DOHH2 (cell line): ENCODE results near the gene ALDH3B1.
"Not testable (repeated sequence)": the region's sequence is repeated elsewhere in the genome, so short reads cannot be mapped to it uniquely, and the experiment has no call there.

ENCODE experiments used
- H3F3A ChIP-seq: fragments of 200-600 bp; sonication (generic), shearing (Covaris generic); 2 replicates; pipeline ENCODE4 v1.6.0; 2016; ENCODE audit warnings: antibody characterized with exemption, mild to moderate bottlenecking; ENCODE audit not compliant: control insufficient read depth, insufficient read depth
- H3K27ac ChIP-seq: fragments of 200-600 bp; sonication (generic); 2 replicates; pipeline ENCODE4 v1.5.1; 2014; ENCODE audit warnings: low read depth, mild to moderate bottlenecking, low read length, moderate library complexity
- H3K27me3 ChIP-seq: fragments of 200-600 bp; sonication (generic); 2 replicates; pipeline ENCODE4 v1.6.1; 2014; ENCODE audit warnings: mild to moderate bottlenecking, low read length, mixed read lengths; ENCODE audit not compliant: control insufficient read depth
- H3K36me3 ChIP-seq: fragments of 200-600 bp; sonication (generic); 2 replicates; pipeline ENCODE4 v1.6.1; 2014; ENCODE audit warnings: mild to moderate bottlenecking, low read length, moderate library complexity, mixed read lengths; ENCODE audit not compliant: control insufficient read depth
- H3K4me1 ChIP-seq: fragments of 200-600 bp; sonication (generic); 2 replicates; pipeline ENCODE4 v1.6.1; 2014; ENCODE audit warnings: mild to moderate bottlenecking, low read length, mixed read lengths; ENCODE audit not compliant: control insufficient read depth
- H3K4me2 ChIP-seq: fragments of 200-600 bp; sonication (generic); 2 replicates; pipeline ENCODE4 v1.6.0; 2014; ENCODE audit warnings: mild to moderate bottlenecking, low read length, moderate library complexity
- H3K4me3 ChIP-seq: fragments of 200-600 bp; sonication (generic); 2 replicates; pipeline ENCODE4 v1.5.1; 2014; ENCODE audit warnings: mild to moderate bottlenecking, low read length, mixed read lengths
- H3K79me2 ChIP-seq: fragments of 200-600 bp; sonication (generic); 2 replicates; pipeline ENCODE4 v1.6.1; 2014; ENCODE audit warnings: mild to moderate bottlenecking, low read length, mixed read lengths; ENCODE audit not compliant: control insufficient read depth
- H3K9me2 ChIP-seq: fragments of 200-600 bp; sonication (generic); replicated peaks from 2 replicates; pipeline ENCODE4 v1.6.1; 2014; ENCODE audit warnings: mild to moderate bottlenecking, low read length, mixed read lengths; ENCODE audit not compliant: control insufficient read depth
- H3K9me3 ChIP-seq: fragments of 200-600 bp; sonication (generic); 2 replicates; pipeline ENCODE4 v1.6.1; 2014; ENCODE audit warnings: antibody characterized with exemption, low read length, mixed read lengths; ENCODE audit not compliant: control insufficient read depth, insufficient read depth
- H4K20me1 ChIP-seq: fragments of 200-600 bp; sonication (generic); 2 replicates; pipeline ENCODE4 v1.6.0; 2014; ENCODE audit warnings: low read depth, mild to moderate bottlenecking, antibody characterized with exemption, low read length, moderate library complexity; ENCODE audit not compliant: control insufficient read depth, insufficient read depth
- CTCF ChIP-seq: fragments of 200-600 bp; sonication (generic); IDR thresholded peaks from one replicate; pipeline ENCODE4 v1.5.1; 2014; ENCODE audit warnings: antibody characterized with exemption, mild to moderate bottlenecking, low read depth, low read length; ENCODE audit not compliant: poor library complexity, severe bottlenecking
- EZH2phosphoT487 ChIP-seq: fragments of 200-600 bp; sonication (generic); IDR thresholded peaks from 2 replicates; pipeline ENCODE4 v1.6.1; 2017; ENCODE audit warnings: borderline replicate concordance, mild to moderate bottlenecking, antibody characterized with exemption, low read length, moderate library complexity, mixed read lengths

Gene ALDH3B1

GRCh38 chr11:68010090-68011041 is at the start of gene ALDH3B1:
ALDH3B1 (plus strand) TSS chr11:68010327; CDS start chr11:68015298, 4,971 bp downstream.
- H3K4me2 ChIP-seq: peak within 1 kb of the TSS; percentile 64

GRCh38 chr11:67963217-67963616 is 46.9 kb upstream of the ALDH3B1 start:
- H3F3A ChIP-seq, H3K9me2 ChIP-seq, H3K36me3 ChIP-seq, H3K27ac ChIP-seq, H4K20me1 ChIP-seq, H3K4me3 ChIP-seq, H3K27me3 ChIP-seq, H3K4me1 ChIP-seq, H3K4me2 ChIP-seq, H3K79me2 ChIP-seq, H3K9me3 ChIP-seq: not testable (repeated sequence)

More at GRCh38 chr11:68010090-68011041, at the start of gene ALDH3B1:
- H3K79me2 ChIP-seq: no peaks in the 10 kb centered on the region
- peaks cover 31% of the 10 kb centered on the region for H3K4me1 ChIP-seq
- H3K27ac ChIP-seq: peak within 1 kb of the TSS; percentile 31
- no peaks in the 10 kb centered on the region for H4K20me1 ChIP-seq
- peaks cover 6% of the 10 kb centered on the region; the same call in 1 of the 2 replicates for H3F3A ChIP-seq
- no peaks in the 10 kb centered on the region for H3K9me3 ChIP-seq
- H3K36me3 ChIP-seq: no peaks in the 10 kb centered on the region
- peak within 1 kb of the TSS; percentile 29 for H3K4me3 ChIP-seq
- no peaks in the 10 kb centered on the region for H3K27me3 ChIP-seq
- no peak for TF ChIP-seq EZH2phosphoT487
- TF ChIP-seq CTCF: no peak
- H3K9me2 ChIP-seq: no peaks in the 10 kb centered on the region

GRCh38 chr11:67963879-67964278 is 46.2 kb upstream of the ALDH3B1 start:
- not testable (repeated sequence) for H3K4me1 ChIP-seq, H3F3A ChIP-seq, H3K9me3 ChIP-seq, H3K4me3 ChIP-seq, H3K79me2 ChIP-seq, H3K4me2 ChIP-seq, H3K27ac ChIP-seq, H4K20me1 ChIP-seq, H3K27me3 ChIP-seq, H3K9me2 ChIP-seq, H3K36me3 ChIP-seq

GRCh38 chr11:67964746-67965145 is 45.4 kb upstream of the ALDH3B1 start:
- H3K4me3 ChIP-seq: not testable (repeated sequence)

GRCh38 chr11:67965830-67966348 is 44.2 kb upstream of the ALDH3B1 start:
- not testable (repeated sequence) for H3K79me2 ChIP-seq, H3K9me3 ChIP-seq, H3K4me1 ChIP-seq, H3K27ac ChIP-seq, H3K4me2 ChIP-seq, H3K27me3 ChIP-seq, H4K20me1 ChIP-seq, H3F3A ChIP-seq, H3K9me2 ChIP-seq, H3K4me3 ChIP-seq, H3K36me3 ChIP-seq

More at GRCh38 chr11:67964746-67965145, 45.4 kb upstream of the ALDH3B1 start:
- not testable (repeated sequence) for H3K79me2 ChIP-seq, H3K9me3 ChIP-seq, H3K9me2 ChIP-seq, H3K27me3 ChIP-seq, H3F3A ChIP-seq, H3K36me3 ChIP-seq, H3K4me2 ChIP-seq, H3K4me1 ChIP-seq, H3K27ac ChIP-seq, H4K20me1 ChIP-seq

GRCh38 chr11:67974746-67975145 is 35.4 kb upstream of the ALDH3B1 start:
- H3K27me3 ChIP-seq, H3K79me2 ChIP-seq, H3K27ac ChIP-seq, H4K20me1 ChIP-seq, H3K9me3 ChIP-seq, H3K4me3 ChIP-seq, H3K4me1 ChIP-seq, H3K36me3 ChIP-seq, H3F3A ChIP-seq, H3K4me2 ChIP-seq, H3K9me2 ChIP-seq: not testable (repeated sequence)

GRCh38 chr11:67978766-67979418 is 31.2 kb upstream of the ALDH3B1 start:
- not testable (repeated sequence) for H3K4me3 ChIP-seq, H3K27ac ChIP-seq

More at GRCh38 chr11:67978766-67979418, 31.2 kb upstream of the ALDH3B1 start:
- not testable (repeated sequence) for H3K9me3 ChIP-seq, H4K20me1 ChIP-seq, H3K27me3 ChIP-seq, H3K4me1 ChIP-seq, H3F3A ChIP-seq, H3K36me3 ChIP-seq, H3K9me2 ChIP-seq, H3K4me2 ChIP-seq, H3K79me2 ChIP-seq
